Omental fat pad (tissue), 4 donors: ENCODE results near the gene FXYD5. TPM values are rescaled to one million over a fixed set of nuclear protein-coding genes. Genes with fewer than 3 reads are reported as not detected.
A peak's percentile ranks its signal among the peaks of the same experiment; 100 is the strongest.

Source experiments
- ATAC-seq: fragments of 150-250 bp; one replicate; pipeline ENCODE4 v1.9.1; 2016; ENCODE audit warnings: mild to moderate bottlenecking, moderate library complexity; ENCODE audit not compliant: low FRiP score
- DNase-seq: peaks from one replicate; pipeline ENCODE4 v3.0.0-alpha.2; 2019; ENCODE audit warnings: low spot score
- CTCF ChIP-seq, 3 donors: fragments of 450-650 bp; IDR thresholded peaks; one replicate each; pipeline ENCODE4 v1.5.1; 2016 to 2017; ENCODE audit warnings: antibody characterized with exemption in 3 of 3, mild to moderate bottlenecking in 3 of 3, moderate library complexity in 2 of 3
- total RNA-seq, 4 donors: library from RNA; depleted of rRNA; stranded (reverse); fragments of >200 nt; gene quantifications; one replicate each; pipeline ENCODE4 v1.1.0, GENCODE V29; 2016

The FXYD5 gene
- total RNA-seq: 100 to 1,000 TPM in 1 of 4 donors, 10 to 100 TPM in 3; 68.9 to 129 (median 88.8) TPM

GRCh38 chr19:35154525-35155406, at the start of gene FXYD5:
TSS of gene FXYD5 (plus strand) at chr19:35154735. CDS start at chr19:35155551, 816 bp downstream.
- peak; percentile 87 for ATAC-seq
- peak in 1 of 3 donors; percentile 5 for TF ChIP-seq CTCF (IDR thresholded peaks at IDR 0.05)
- peak; percentile 62 for DNase-seq

- no peak for DNase-seq
- no peak for TF ChIP-seq CTCF (IDR thresholded peaks at IDR 0.05)
- ATAC-seq: no peak
Observed at GRCh38 chr19:35105047-35105410, 49.5 kb upstream of the FXYD5 start.

DNA sequence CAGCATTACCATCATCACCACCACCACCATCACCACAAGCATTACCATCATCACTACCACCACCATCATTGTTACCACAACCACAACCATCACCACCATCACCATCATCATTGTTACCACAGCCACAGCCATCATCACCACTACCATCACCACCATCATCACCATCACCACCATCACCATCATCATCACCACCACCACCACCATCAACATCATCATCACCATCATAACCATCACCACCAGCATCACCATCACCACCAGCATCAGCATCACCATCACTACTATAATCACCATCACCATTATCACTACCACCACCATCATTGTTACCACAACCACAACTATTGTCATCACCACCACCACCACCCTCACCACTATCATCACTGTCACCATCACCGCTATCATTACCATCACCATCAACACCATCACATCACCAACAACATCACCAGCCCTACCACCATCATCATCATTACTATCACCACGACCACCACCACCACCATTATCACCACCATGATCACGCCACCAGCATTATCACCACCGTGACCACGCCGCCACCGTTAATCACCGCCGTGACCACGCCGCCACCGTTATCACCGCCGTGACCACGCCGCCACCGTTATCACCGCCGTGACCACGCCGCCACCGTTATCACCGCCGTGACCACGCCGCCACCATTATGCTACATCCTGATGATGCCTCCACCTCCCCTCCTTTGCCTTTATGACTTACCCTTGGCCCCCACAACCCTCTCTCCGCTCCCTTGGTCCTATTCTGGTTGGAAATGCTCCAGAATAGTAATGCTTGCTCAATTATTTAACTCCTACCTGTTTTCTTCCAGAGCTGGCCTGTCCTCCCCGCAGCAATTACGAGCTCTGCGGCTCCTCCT, 48.9 kb upstream of the FXYD5 start:
- DNase-seq (no peak), ATAC-seq (no peak)
- TF ChIP-seq CTCF (IDR thresholded peaks at IDR 0.05): no peak

DNA sequence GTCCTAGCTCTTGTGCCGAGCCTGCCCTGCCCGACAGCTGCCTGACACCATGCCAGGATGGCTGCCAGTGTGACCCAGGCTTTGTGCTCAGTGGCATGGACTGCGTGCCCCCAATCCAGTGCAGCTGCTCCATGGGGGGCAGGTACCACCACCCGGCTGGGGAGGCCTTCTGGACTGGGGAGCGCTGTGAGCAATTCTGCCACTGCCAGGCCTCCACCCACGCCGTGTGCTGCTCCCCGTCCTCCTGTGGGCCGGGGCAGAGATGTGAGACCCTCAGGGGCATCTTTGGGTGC, 48.3 kb upstream of the FXYD5 start:
- DNase-seq (no peak), ATAC-seq (no peak)
- no peak for TF ChIP-seq CTCF (IDR thresholded peaks at IDR 0.05)

DNA sequence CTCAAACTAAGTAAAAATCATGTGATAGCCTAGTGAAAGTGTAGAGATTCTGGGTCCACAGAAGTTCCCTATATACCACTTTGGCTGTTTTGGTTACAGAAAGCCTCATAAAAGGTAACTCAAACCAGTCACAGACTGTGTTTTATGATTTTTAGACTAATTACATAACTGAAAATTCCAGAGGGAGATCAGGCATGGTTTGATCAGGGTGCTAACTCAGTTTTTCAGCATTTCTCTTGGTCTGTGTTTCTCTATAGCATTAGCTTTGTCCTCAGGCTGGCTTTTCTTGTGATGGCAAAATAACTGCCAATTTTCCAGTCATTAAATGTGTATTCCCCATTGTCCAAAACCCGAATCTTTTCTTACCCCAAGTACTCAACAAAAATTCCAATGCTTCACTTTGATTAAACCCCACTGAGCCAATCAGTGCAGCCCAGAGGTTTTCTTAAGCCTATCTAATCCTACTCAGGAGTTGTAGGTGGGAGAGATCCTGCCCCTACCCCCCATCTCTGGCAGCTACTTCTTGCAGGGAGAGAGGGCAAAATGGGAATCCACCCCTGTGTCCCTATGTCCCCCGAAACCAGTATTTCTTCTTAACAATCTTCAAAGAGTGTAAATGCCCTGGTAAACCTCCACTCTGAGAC, 47.5 kb upstream of the FXYD5 start:
- TF ChIP-seq CTCF (IDR thresholded peaks at IDR 0.05): no peak
- no peak for ATAC-seq
- DNase-seq: no peak

GRCh38 chr19:35107545-35107944, 47.0 kb upstream of the FXYD5 start:
- no peak for TF ChIP-seq CTCF (IDR thresholded peaks at IDR 0.05)
- ATAC-seq (no peak), DNase-seq (no peak)
